GM23248 (cell line): ENCODE measurements around the gene SLC43A2.

Experiments used
- EZH2 ChIP-seq: fragments of 200-600 bp; sonication (generic); IDR thresholded peaks from 2 replicates; pipeline ENCODE4 v1.6.1; 2018; ENCODE audit warnings: antibody characterized with exemption, mild to moderate bottlenecking; ENCODE audit not compliant: insufficient read depth, poor library complexity, severe bottlenecking
- EZH2phosphoT487 ChIP-seq: fragments of 200-600 bp; sonication (generic); IDR thresholded peaks from 2 replicates; pipeline ENCODE4 v1.6.1; 2018; ENCODE audit warnings: antibody characterized with exemption, moderate library complexity, mild to moderate bottlenecking, low read depth; ENCODE audit not compliant: insufficient read depth

DNA sequence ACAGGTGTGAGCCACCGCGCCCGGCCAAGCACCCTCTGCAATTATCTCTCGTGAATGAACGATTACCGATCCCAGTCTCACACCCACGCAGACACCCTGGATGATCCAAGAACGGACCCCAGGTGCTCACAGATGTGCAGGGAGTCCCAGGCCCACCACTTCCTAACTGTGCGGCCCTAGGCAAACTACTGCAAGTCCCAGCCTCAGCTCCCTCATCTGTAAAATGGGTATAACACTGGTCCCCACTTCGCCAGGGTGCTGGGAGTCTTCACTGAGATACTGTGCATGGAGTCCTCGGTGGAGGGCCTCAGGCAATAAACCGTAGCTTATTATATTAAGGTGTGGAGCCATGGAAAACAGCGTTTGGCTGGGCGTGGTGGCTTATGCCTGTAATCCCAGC lies 44.5 kb downstream of the SLC43A2 start:
- TF ChIP-seq EZH2 (no peak), EZH2phosphoT487 (no peak)
